GM19438 (cell line): ENCODE measurements around the gene SLC39A3.
"Not testable (repeated sequence)": the region's sequence is repeated elsewhere in the genome, so short reads cannot be mapped to it uniquely, and the experiment has no call there.

Experiments
- ATAC-seq: cut with Tn5 transposase; IDR thresholded peaks from one replicate; pipeline ENCODE4 v1.9.1; 2021; ENCODE audit warnings: low read depth; ENCODE audit not compliant: unreplicated experiment

Gene SLC39A3

DNA sequence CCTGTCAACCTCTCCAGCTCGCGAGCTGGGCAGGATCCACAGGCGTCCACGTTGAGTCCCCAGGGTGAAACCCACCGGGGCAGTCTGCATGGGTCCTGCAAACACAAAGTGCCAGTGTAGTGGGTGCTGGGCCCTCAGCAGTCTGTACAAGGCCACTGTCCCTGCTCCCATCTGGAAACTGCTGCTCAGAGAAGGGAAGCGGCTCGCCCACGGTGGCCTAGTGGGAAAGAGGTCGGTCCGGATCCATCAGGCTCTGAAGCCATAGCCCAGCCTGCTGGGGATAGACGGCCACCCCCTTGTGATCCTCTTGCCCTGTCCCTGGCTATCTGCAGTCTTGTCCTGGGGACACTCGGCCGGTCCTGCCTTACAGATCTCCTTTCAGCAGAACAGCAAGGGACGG is 16.1 kb downstream of the SLC39A3 start:
- no peak for ATAC-seq

DNA sequence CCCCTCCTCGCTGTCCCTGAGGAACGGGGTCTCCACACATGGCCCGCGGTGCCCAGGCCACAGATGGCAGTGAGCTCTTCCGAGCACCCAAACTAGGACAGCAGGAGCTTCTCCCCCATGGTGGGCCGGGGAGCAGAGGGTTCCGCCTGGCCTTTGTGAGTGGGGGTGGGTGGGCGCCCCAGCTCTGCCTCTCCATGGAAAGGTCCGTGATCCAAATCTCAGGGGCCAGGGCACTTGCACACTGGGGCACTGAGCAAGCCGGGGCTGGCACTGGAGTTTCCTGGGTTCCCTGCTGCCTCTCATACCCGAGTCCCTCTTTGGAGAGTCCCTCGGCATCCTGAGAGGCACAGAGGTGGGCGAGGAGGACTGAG is 16.5 kb downstream of the SLC39A3 start:
- ATAC-seq: no peak

DNA sequence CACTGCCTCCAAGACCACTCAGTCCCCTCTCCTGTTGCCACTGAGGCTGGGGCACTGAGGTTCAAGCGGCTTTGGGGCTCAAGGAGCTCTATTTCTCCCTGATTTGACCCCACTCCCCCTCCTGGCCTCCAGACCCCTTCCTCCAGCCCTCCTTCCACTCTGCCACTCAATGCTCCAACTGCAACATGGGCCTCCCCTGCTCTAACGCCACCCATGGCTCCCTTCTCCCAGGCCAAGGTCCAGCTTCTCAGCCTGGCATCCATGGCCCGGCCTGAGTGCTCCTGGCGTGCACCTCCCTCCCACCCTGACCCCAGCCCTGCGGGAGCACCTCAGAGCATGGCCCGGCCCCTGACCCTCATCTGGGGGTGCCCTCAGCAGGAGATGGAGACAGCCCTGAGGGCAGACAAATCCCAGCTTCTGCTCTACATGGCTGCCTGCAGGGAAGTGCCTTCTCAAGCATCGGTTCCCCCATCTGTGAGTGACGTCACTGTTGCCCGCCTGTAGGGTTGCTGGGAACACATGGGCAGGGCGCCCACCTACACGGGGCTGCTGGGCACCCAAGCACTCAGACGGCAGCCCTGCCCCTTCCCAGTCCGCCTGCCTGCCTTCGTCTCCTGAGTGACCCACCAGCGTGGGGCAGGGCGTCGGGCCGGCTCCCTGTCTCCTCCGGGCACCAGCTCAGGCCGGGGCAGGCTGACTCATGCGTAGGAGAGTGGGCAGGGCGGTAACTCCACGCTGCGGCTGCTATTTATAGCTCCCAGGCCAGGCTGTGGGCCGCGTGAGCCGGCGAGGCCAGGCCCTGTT is 17.1 kb downstream of the SLC39A3 start:
- ATAC-seq: no peak

DNA sequence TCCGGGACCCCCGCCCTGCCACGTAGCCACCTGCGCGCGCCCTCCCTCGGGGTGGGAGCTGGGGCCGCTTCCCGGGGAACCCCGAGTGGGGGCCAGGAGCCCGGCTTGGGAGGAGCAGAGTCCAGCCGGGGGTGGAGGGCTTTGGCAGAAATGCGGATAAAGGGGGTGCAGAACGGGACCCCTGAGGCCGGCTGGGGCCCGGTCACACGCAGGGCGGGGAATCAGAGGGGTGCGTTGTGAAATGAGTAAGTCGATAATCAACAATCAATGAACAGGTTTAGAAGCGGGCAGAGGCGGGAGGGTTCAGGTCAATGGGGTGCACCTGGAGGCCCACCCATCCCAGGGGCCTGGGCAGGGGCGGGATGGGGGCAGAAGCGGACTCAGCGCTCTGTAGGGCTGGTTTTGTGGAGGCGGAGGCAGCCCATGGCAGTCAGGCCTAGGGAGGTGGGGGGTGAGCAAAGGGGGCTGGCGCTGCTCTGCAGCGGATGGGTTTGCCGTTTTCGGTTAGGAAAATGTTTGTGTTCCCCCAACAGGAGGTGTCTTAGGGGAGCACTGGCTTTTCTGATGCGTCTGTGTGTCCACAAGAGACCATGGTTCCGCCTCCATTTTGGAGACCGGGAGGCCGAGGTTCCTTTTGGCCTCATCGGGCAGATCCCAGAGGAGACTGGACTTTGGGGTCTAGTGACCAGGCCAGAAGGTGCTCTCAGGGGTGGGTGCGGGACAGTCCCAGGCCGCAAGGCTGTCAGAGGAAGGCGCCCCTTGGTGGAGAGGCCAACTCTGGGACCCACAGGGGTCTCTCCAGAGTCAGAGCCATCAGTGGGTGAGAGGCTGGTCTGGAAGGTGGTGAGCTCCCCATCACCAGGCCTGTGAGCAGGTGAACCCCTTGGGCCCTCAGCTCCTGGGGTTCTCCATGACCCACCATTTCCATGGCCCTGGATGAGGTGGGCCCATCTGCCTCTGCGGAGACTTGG is 18.0 kb downstream of the SLC39A3 start:
- ATAC-seq: no peak

DNA sequence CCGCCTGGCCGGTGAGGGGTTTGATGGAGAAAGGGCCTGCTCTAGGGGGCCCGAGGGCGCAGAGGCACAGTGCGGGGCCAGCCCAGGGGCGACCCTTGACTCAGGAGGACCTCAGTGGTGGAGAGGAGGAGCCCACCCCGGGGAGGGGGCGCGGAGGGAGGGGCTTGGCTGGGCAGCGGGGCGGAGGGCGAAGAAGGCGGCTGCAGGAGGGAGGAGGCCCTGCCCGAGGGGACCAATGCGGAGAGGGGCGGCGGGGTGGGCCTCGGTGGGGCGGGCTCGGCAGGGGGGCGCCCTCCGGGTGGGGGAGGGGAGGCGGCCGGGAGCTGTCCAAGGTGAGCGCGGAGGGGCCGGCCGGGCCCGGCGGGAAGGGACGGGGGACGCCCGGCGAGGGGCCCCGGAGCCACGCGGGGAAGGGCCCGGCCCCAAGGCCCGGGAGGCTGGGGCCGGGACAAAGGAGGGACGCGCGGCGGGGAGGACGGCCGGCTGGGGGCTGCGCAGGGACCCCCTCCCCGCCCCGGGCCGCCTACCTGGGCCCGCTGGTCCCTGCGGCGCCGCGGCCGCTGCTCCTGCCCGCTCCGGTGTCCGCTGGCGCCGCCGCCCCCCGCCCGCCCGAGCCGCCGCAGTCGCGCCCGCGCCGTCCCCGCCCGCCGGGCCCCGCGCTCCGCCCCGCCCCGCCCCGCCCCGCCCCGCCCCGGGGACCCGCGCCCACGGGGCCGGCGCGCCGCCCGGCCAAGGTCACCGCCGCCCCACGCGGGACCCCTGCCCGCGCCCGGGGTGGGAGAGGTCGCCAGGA is 18.8 kb downstream of the SLC39A3 start, which contains the start of gene DIRAS1:
Gene DIRAS1, minus strand, starts transcription at position 596 of the 793 bp plus-strand sequence. CDS start 3,566 bp downstream, outside the sequence.
- ATAC-seq: no peak

DNA sequence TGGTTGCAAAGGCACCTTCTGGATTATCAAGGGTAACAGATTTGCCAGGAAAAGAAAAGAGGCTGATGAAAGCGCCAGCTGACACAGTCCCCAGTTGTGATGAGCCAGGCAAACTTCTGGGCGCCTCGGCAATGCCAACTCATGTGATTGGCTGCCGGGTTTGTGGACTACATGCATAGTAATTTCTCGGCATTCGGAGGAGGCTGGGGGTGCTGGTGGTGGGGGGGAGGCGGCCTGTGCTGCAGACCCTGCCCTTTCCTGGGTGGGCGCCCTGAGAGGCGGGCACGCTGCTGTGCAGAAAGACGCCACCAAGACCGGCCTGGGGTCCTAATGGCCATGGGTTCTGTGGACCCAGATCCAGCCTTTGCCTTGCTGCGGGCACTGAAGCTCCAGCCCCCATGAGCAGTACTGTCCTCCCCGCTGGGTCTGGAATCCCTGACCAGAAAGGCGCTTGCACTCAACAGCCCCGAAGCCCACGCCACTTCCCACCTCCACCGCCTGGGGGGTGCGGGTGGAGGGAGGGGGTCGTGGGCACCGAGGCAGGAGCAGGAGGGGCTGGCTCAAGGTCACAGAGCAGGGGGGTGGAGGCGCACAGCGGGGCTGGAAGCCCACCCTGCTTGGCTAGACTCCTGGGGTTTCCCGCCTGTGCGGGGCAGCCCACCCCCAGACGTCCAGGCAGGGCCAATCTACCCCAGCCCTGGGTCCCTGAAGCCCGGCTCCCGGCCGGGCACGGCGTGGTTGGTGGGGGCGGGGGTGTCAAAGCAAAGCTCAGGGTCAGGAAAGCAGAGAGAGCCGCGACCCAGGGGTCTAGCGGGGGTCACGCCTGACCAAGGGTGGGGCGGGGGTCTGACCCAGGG is 19.7 kb downstream of the SLC39A3 start:
- no peak for ATAC-seq

DNA sequence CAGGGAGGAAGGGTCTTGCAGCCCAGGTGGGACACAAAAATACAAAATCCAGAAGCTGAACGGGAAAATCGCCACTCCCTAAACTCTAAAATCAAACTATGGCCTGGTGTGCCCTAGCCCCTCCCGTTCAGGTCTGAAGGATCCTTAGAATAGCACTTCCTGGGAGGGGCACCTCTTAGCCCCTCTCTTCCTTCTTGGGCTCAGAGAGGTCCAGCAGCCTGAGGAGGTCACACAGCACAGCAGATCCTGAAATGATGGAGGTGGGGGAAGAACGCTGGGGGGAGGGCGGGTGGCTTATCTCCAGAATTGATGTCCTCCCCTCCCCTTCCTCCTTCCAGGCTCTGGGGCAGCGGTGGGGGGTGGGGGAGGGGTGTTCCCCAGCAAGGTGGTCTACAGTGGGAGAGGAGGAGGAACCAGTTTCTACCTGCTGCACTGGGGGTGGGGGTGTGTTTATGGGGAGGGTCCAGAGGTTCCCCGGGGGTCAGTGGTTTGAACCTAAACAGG is 20.5 kb downstream of the SLC39A3 start:
- ATAC-seq: no peak

DNA sequence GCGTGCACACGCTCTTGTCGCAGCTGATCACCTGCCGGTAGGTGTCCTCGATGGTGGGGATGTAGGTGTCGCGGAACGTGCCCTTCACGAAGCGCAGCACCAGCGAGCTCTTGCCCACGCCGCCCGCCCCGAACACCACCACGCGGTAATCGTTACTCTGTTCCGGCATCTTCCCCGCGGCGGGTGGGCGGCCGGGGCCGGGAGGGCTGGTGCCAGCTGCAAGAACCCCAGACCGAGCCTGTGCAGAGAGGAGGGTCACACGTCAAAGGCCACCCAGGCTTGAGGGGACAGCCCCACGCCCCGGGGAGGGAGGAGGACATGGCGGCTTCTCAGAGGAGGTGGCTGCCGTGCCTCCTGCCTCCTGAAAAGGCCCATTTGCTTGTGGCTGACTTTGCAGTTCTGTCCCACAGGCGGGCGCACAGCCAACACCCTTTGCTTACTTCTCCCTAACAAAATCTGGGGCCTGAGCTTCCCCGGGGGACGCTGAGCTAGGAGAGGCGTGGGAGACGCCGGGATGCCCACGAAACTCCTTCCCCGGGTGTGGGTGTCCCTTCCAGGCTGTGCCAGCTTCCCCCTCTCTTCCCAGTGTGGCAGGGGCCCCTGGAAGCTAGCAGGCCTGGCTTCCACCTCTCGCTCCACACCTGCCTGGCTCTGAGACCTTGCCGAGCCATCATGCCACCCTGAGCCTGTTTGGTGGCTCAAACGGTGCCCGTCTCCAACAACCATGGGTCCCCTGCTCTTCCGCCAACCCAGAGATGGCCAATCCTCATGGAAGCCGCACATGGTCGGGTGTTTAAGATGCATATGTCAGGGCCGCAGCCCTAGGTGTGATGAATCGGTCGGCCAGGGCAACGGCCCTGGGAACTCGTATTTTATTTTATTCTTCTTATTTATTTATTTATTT is 21.9 kb downstream of the SLC39A3 start:
- no peak for ATAC-seq

DNA sequence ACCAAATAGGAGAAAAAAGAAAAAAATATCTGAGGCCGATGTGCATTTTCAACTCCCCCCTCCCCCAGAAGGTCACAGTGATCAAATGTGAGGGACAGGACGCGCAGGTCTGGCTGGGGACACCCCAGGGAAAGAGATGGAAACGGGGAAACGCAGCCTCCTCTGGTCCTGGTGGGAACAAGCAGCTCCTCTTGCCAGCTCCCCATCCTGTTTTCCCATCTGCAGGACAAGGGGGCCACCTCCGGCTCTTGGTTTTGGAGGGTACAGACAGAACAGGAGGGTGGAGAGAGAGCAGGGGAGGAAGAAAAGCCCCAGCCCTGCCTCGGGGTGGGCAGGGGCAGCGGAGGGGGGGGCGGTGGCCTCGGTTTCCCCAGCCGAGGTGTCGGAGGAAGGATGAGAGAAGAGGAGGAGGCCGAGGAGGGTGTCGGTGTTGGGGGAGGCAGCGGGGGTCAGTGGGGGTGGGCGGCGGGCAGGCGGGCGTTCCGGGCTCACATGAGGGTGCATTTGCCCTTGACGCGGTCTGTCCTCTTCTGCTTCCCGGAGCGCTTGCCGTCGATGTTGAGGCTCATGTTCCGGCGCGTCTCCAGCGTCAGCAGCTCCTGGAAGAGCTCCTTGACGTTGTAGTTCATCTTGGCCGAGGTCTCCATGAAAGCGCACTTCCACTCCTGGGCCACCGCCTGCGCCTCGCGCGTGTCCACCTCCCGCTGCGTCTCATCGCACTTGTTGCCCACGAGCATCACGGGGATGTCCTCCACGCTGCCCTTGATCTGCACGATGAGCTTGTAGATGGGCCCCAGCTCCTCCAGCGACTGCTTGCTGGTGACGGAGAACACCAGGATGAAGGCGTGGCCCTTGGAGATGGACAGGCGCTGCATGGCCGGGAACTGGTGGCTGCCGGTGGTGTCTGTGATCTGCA is 22.8 kb downstream of the SLC39A3 start:
- ATAC-seq: no peak

DNA sequence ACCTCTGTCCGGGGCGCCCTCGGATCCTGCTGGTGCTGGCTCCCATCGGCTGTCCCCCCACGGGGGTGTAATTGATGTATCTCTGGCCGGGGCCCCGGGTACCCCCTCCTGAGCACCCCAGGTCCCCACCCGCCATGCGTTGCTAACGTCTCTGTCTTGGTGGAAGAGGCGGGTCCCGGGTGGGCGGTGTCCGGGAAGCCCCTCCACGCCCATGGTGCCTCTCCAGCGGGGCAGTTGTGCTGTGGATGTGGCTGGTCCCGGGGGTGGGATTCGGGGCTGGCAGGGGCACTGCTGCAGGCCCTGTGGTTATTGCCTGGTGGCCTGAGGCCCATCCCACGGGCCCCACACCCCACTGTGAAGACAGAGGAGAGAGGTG is 23.6 kb downstream of the SLC39A3 start:
- no peak for ATAC-seq

DNA sequence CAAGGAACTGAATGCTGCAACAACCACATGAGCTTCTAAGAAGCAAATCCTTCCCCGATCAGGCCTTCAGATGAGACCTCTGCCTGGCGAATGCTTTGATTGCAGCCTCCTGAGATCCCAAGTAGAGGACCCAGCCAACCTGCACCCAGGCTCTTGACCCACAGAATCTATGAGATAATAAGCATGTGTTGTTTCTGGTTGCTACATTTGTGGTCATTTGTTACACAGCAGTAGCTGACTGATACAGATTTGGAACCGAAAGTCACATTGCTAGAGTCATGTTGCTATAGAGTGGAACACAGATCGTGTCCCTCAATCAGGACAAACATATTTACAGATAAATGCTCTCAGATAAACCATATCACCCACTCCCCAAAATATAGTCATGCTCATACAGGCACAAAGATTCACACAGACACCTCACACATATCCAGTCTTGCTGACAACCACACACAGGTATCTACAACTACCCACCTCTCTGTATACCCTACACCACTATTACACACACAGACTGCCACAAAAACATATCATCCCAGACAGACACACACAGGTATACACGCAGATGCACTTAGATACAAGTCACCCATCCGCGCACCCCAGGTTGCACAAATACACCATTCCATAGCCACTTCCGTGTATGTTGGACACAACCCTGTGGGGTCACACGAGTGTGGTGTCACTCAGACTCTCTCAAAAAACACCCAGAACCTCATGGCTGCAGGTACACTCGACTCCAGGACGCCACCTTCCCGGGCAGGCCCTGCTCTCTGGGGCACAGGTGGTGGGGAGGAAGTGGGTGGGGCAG is 24.1 kb downstream of the SLC39A3 start:
- no peak for ATAC-seq

DNA sequence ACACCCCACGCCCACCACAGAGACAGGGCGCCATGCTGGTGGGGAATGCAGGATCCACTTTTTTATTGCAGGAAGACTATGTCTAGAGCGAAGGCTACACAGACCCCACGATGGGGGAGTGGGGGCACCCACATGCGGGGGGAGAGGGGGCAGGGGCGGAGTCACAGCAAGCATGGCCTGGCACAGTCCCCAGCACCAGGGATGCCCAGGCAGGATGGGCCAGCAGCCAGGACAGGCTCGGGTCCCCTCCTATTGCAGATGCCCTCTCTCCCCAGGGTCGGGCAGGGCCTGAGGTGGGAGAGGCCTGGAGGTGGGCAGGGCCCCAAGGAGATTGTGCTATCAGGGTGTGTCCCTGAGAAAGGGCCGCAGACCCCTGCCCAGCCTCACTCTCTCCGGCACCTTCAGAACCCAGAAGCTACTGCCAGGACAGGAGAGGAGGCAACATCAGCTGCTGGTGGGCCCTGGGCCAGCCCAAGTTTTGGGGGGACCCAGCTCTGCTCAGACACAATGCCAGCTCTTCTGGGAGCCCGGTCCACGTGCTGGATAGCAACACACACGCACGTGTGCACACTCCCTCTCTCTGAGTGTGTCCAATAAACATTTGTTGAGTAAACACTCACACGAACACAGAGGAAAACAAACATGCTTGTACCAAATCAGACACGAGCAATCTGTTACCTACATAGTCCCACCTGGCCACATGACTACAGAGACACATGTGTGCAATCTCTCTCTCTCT is 25.1 kb downstream of the SLC39A3 start:
- ATAC-seq: no peak

DNA sequence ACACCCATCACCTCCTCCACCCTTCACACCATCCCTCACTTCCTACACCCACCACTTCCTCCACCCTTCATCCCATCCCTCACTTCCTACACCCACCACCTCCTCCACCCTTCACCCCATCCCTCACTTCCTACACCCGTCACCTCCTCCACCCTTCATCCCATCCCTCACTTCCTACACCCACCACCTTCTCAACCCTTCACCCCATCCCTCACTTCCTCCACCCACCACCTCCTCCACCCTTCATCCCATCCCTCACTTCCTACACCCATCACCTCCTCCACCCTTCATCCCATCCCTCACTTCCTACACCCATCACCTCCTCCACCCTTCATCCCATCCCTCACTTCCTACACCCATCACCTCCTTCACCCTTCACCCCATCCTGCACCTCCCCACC is 25.7 kb downstream of the SLC39A3 start:
- ATAC-seq: not testable (repeated sequence)

DNA sequence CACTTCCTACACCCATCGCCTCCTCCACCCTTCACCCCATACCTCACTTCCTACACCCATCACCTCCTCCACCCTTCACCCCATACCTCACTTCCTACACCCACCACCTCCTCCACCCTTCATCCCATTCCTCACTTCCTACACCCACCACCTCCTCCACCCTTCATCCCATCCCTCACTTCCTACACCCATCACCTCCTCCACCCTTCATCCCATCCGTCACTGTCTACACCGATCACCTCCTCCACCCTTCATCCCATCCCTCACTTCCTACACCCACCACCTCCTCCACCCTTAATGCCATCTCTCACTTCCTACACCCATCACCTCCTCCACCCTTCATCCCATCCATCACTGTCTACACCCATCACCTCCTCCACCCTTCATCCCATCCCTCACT is 26.6 kb downstream of the SLC39A3 start:
- ATAC-seq: not testable (repeated sequence)

DNA sequence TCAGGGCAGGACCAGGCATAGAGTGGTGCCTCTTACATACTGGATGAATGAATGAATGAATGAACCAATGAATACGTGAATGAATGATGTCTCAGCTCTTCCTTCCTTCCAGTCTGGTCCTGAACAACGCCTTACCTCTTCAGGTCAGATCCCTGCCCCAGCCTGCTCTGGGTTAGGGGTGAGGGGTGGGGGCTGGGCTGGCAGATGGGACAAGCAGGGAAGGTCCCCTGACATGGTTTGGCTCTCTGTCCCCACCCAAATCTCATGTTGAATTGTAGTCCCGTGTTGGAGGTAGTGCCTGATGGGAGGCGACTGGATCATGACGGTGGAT is 28.0 kb downstream of the SLC39A3 start:
- no peak for ATAC-seq

DNA sequence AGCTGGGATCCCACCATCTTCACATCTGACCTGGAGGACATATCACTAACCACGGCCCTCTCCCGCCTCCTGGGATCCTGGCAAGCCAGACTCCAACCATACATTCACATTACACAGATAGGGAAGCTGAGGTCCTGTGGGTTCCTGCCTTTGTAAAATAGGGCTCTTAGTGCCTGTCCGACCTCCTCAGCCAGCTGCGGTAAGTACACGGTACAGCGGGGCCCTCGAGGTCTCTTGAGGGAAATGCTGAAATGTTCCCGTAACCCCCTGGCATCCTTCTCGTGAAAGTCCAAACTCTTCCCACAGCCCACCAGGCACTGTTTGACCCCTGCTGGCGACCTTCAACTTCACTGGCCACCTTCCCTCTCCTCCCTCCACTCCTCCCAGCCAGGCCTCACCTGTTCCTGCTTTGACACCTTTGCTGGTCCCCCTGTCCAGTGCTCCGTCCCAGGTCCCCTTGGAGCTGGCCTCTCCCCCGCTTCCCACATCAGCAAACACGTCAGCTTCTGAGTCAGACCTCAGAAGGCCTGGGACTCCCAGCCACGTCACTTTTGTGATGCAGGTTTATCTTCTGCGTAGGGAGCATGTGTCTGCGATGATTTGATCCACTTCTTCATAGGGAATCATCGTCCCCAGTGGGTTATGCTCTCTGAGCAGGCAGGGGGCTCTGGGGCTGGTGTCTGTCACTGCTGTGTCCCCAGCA is 28.5 kb downstream of the SLC39A3 start:
- ATAC-seq: no peak
